ENCODE measurements around the gene LIN52. TPM values are rescaled to one million over a fixed set of nuclear protein-coding genes. Genes with fewer than 3 reads are reported as not detected.

LIN52 gene
- polyA plus RNA-seq, 1 donor from 2014 or later: 10.4 TPM

DNA sequence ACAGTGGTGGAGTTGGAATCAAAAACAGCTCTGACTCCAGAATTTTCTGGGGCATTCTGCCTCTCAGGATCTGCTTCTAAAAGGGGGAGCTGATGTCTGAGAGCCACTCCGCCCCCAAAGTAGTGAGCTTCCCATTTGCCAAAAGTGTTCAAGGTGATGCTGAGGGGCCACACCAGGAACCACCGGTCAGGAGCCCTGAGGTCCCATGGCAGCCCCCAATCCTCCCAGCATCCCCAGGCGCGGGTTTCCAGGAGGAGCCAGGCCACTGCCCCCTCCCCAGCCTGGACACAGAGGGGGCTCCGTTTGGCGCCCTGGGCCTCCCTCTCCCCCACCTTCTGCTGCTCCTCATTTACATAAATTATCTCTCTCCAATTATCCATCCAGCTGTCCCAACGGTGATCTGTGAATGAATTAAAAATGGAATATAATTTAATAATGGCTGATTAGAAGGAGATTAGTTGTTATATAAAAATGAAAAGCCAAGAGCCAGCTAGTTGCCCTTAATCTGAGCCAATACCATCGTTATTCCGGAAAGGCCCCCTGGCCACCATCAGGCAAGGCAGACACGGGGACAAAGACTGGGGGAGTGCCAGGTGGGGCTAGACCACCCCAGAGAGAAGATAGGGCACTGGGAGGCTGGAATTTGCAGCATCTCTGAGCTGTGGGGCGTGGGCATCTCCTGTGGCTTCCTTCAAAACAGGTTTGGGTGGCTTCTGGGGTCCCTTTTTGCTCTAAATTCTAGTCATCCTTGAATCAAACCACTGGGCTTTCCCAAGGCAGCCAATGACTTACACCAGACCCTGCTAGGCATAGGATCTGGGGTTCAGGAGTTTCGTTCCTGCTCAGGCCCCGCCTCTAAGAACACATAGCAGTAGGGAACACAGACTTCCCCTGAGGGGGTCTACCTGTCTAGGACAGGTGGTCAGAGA lies 134.8 kb downstream of the LIN52 start:
- H3K4me1 Mint-ChIP-seq: no peaks in the 10 kb centered on the region
- no peaks in the 10 kb centered on the region for H3K36me3 Mint-ChIP-seq
- no peaks in the 10 kb centered on the region for H3K9me3 Mint-ChIP-seq
- peaks cover 17% of the 10 kb centered on the region for H3K27me3 Mint-ChIP-seq
- H3K27ac Mint-ChIP-seq: no peak overlapping the region
- no peak overlapping the region for H3K4me3 Mint-ChIP-seq

DNA sequence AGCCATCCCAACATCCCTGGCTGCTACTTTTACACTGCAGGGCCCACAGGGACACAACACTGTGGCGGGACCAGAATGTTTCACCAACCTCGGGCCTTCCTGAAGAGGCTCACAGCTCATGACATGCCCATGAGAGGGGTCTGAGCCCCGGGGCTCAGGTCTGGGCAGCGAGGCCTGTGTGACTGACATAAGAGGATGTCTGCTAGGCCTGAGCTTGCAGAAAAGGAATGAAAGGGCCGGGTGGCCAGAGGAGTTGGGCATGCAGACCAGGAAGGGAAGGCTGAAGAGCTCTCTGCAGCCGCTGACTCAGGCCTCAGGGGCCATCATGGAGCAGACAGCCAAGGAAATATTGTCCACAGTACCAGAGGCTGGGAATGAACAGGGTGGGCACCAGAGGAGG lies 136.2 kb downstream of the LIN52 start:
- Mint-ChIP-seq H3K4me1 (no peaks in the 10 kb centered on the region), H3K4me3 (no peak overlapping the region), H3K27me3 (peaks cover 15% of the 10 kb centered on the region), H3K9me3 (no peaks in the 10 kb centered on the region), H3K36me3 (no peaks in the 10 kb centered on the region), H3K27ac (no peak overlapping the region)

DNA sequence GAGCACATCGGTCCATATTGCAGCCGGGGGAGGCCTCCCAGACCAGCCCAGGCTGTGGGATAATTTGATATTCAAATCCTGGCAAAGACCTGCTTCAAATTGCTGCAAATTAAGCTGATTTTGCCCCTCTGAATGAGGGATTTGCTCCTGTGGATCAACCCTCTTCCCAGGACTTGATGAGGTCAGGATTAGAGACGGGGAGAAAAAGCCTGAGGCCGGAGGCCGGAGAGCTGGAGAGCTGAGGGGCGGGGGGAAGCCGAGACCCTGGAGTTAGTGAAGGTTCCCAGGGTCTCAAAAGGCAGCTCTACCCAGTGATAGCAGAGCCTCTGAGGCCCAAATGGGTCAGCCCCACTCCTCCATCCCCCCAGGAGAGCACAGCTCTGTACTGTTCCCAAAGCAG lies 137.0 kb downstream of the LIN52 start:
- no peaks in the 10 kb centered on the region for H3K36me3 Mint-ChIP-seq
- H3K9me3 Mint-ChIP-seq: no peaks in the 10 kb centered on the region
- no peak overlapping the region for H3K27ac Mint-ChIP-seq
- H3K4me3 Mint-ChIP-seq: no peak overlapping the region
- H3K27me3 Mint-ChIP-seq: peaks cover 15% of the 10 kb centered on the region
- H3K4me1 Mint-ChIP-seq: no peaks in the 10 kb centered on the region

DNA sequence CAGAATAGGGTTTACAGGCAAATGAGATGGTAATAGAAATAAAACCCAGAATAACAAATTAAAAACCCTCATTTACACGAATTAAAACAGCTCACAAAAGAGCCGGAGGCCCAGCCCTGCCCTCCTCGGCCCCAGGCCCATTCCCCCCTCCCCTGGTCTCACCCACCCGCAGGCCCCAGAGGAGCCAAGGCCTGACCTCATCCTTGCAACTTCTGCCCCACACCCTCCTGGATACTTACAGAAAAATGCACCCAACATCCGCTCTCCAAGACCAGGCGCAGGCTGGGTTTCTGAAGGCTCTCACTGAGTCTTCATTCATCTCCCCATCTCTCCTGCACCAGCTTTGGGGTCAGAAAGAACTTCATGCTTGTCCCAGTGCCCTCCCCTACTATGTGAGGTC lies 138.3 kb downstream of the LIN52 start:
- H3K4me1 Mint-ChIP-seq: no peaks in the 10 kb centered on the region
- H3K4me3 Mint-ChIP-seq: no peak overlapping the region
- no peaks in the 10 kb centered on the region for H3K36me3 Mint-ChIP-seq
- no peaks in the 10 kb centered on the region for H3K9me3 Mint-ChIP-seq
- peaks cover 22% of the 10 kb centered on the region for H3K27me3 Mint-ChIP-seq
- no peak overlapping the region for H3K27ac Mint-ChIP-seq

DNA sequence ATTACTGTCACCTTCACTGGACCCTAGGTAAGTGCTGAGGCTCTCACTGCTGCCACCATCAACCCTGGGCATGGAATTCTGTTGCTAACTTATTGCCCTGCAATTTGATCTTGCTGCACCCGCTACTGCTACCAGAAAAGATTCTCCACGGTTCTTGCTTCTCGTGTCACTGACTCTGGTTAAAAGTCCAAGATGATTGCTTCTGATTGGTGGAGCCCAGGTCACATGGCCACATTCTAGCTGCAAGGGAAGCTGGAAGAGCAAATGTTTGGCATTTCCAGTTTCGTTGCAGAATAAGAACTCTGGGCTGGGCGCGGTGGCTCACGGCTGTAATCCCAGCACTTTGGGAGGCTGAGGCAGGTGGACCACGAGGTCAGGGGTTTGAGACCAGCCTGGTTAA lies 147.0 kb downstream of the LIN52 start:
- Mint-ChIP-seq H3K27me3 (peaks cover 27% of the 10 kb centered on the region), H3K4me3 (no peak overlapping the region), H3K27ac (no peak overlapping the region), H3K9me3 (peaks cover 6 to 8% (median 7%) of the 10 kb centered on the region in 3 donors), H3K36me3 (peaks cover 2% of the 10 kb centered on the region), H3K4me1 (no peaks in the 10 kb centered on the region)

DNA sequence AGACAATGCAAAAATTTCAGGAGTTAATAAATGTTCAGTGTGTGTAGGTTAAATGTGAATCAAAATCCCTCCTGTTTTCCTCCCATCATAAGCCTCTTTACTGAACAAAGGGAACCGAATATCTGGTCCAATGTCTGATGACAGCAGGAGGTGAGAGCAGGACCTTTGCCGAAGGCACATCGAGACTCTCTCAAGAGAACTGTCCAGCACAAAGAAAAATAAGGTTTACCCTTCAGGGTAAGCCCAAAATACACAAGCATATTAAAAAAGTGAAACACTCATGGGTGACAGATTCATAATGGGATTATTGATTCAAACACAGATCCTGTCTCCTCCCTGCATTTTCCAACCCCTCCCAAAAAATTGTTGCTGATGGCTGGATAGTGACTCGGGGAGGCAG lies 150.3 kb downstream of the LIN52 start:
- H3K36me3 Mint-ChIP-seq: peaks cover 2% of the 10 kb centered on the region
- no peaks in the 10 kb centered on the region for H3K4me1 Mint-ChIP-seq
- no peak overlapping the region for H3K4me3 Mint-ChIP-seq
- peaks cover 6 to 8% (median 8%) of the 10 kb centered on the region in 3 donors for H3K9me3 Mint-ChIP-seq
- peaks cover 28% of the 10 kb centered on the region for H3K27me3 Mint-ChIP-seq
- H3K27ac Mint-ChIP-seq: no peak overlapping the region

DNA sequence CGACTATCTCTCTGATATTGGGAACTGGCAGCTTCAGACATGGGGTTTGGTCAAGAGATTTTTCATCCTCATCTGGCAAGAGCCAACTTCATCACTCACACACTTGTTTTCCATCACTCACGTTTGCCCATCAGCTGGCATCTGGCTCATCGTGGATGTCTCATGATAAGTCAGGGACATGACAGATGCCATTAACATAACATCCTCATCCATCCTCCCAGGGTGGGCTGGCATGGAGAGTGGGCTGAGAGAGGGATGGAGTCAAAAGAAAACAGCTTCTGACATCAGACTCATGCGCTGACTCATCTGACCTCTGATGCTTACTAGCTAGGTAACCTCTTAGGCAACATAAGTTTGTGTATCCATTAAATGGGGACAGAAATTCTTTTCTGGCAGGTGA lies 152.7 kb downstream of the LIN52 start:
- Mint-ChIP-seq H3K27me3 (peaks cover 40% of the 10 kb centered on the region), H3K36me3 (no peaks in the 10 kb centered on the region), H3K27ac (no peak overlapping the region), H3K9me3 (peaks cover under 1 to 4% (median 3%) of the 10 kb centered on the region in 3 donors), H3K4me3 (no peak overlapping the region), H3K4me1 (peaks cover 11 to 16% (median 13%) of the 10 kb centered on the region in 3 donors)

DNA sequence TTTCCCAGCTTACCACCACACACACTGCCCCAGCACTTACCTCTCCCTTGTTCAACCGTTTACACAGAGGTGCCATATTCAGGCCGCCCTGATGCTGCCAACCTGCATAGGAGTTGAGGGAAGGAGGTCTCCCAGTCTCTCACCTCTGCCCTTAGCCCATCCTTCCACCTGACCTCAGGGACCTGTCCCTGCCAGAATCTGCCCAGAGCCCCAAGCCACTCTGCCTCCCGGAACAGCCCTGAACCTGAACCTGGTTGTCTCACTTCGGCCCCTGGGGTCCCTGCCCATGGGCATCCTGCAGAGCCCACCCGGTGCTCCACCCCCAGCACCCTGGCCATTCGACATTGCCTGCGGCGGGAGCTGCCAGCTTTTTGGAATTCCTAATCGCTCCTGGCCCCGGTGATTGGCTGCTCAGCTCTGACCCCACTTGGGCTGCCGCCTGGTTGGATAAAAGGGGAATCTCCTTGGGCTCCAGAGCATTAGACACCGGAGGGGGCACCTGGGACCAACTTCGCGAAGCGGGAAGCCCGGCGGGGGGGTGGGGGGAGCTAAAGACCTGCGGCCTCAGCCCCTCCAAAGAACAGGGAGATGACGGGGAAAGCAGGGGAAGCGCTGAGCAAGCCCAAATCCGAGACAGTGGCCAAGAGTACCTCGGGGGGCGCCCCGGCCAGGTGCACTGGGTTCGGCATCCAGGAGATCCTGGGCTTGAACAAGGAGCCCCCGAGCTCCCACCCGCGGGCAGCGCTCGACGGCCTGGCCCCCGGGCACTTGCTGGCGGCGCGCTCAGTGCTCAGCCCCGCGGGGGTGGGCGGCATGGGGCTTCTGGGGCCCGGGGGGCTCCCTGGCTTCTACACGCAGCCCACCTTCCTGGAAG lies 154.5 kb downstream of the LIN52 start, which contains the start of gene VSX2:
Gene VSX2, plus strand, starts transcription at position 476 of the 874 bp plus-strand sequence. Its CDS starts 113 bp downstream, at position 589.
- H3K27me3 Mint-ChIP-seq: peaks cover 52% of the 10 kb centered on the region
- H3K27ac Mint-ChIP-seq: no peak within 1 kb of the TSS
- peaks cover 13 to 26% (median 16%) of the 10 kb centered on the region in 3 donors for H3K4me1 Mint-ChIP-seq
- H3K9me3 Mint-ChIP-seq: peaks cover 0 to 5% (median 2%) of the 10 kb centered on the region in 3 donors
- H3K4me3 Mint-ChIP-seq: peak within 1 kb of the TSS in 2 of 4 donors; percentile 41 to 88
- no peaks in the 10 kb centered on the region for H3K36me3 Mint-ChIP-seq

DNA sequence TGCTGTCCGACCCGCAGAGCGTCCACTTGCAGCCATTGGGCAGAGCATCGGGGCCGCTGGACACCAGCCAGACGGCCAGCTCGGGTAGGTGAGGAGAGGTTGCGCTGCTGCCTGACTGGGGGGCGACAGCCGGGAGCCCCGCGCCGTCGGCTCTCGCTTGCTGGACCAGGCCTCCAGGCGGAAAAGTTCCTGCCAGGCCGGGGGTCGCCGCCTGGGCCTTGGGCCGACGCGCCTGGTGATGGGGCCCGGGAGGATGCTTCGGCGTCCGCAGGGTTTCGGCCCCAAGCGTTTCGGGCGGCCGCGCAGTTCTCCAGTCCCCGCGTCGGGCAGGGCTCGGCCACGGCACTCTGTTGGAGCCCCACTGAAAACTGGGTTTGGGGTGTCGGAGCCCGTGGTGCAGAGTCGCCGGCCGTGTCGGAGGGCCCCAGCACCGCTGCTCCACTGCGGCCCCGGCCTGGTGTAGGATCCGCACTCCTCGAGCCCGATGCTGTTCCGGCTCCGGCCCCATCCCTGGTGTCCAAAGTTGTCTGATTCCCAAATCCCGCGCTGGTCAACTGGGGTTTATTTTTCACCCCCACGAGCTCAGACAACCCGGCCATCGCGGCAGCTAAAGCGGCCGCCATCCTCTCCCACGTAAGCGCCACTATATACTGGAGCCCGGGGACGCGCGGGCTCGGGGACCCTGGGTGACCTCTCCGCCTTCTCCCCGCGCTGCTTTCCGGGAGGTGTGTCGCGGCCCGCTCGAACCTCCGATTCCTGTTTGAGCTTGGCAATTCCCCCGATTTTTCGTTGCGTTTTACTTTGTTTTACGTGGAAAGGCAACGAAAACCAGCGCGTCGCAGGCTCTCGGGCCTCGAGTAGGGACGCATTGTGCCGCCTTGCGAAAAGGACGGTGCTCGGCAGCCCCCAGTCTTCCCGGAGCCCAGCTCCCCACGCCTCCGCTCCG lies 155.4 kb downstream of the LIN52 start:
- Mint-ChIP-seq H3K9me3 (peaks cover 0 to 5% (median 2%) of the 10 kb centered on the region in 3 donors), H3K4me3 (peak overlapping the region in 3 of 4 donors; percentile 41 to 94 (median 88)), H3K27me3 (peaks cover 56% of the 10 kb centered on the region), H3K36me3 (no peaks in the 10 kb centered on the region), H3K4me1 (peaks cover 13 to 26% (median 16%) of the 10 kb centered on the region in 3 donors), H3K27ac (peak overlapping the region in 1 of 3 donors; percentile 78)

DNA sequence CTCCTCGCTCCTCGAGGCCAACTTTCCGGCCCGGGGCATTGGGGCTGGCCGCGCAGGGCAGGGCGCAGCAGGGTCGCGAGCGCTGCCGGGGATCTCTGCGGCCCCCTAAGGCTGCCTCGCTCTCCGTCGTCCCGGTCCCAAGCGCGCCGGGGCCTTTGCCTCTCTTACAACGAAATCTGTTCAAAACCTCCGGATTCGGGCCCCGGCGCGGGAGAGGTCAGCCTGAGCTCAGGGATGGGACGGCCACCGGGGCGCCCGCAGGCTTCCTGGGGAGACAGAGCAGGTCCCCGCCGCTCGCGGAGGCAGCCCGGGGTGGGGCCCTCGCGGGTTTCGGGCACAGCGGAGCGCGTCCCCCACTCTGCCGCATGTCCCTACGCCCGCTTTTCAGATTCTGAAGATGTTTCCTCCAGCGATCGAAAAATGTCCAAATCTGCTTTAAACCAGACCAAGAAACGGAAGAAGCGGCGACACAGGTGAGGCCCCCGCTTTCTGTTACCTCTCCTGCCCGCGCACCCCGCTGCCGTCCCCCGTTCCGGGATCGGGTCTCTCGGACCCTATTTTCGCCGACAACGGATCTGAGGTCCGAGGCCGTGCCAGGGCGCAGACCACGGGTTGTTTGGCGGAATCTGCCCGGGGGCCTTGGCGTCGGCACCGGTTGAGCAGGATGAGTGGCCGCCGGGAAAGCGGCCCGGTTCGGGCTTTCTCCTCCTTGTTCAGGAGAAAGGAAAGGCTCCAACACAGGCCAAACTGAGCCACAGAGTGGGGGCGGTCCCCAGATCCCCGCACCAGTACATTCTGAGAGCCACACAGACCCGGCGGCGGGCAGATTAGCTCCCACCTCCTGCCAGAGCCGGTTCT lies 156.3 kb downstream of the LIN52 start:
- H3K27me3 Mint-ChIP-seq: peaks cover 65% of the 10 kb centered on the region
- peaks cover 13 to 26% (median 16%) of the 10 kb centered on the region in 3 donors for H3K4me1 Mint-ChIP-seq
- H3K27ac Mint-ChIP-seq: no peak overlapping the region
- H3K9me3 Mint-ChIP-seq: peaks cover 0 to 5% (median 0%) of the 10 kb centered on the region in 3 donors
- H3K36me3 Mint-ChIP-seq: no peaks in the 10 kb centered on the region
- H3K4me3 Mint-ChIP-seq: peak overlapping the region; percentile 51 to 94 (median 81)

DNA sequence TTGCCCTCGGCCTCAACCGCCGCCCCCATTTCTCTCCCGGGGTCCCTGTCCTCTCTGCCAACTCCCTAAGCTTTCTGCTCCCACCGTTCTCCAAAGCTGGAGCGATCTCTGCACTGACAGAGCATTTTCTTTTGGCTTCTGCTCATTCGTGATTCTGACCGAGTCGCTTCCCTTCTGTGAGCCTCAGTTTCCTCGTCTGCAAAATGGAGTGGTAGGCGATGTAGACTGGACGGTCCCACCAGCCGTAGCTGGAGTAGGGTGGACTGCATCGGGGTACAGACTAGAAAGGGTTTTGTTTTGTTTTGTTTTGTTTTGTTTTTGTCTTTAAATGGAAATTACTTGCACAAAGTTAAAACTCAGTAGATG lies 156.9 kb downstream of the LIN52 start:
- no peaks in the 10 kb centered on the region for H3K36me3 Mint-ChIP-seq

DNA sequence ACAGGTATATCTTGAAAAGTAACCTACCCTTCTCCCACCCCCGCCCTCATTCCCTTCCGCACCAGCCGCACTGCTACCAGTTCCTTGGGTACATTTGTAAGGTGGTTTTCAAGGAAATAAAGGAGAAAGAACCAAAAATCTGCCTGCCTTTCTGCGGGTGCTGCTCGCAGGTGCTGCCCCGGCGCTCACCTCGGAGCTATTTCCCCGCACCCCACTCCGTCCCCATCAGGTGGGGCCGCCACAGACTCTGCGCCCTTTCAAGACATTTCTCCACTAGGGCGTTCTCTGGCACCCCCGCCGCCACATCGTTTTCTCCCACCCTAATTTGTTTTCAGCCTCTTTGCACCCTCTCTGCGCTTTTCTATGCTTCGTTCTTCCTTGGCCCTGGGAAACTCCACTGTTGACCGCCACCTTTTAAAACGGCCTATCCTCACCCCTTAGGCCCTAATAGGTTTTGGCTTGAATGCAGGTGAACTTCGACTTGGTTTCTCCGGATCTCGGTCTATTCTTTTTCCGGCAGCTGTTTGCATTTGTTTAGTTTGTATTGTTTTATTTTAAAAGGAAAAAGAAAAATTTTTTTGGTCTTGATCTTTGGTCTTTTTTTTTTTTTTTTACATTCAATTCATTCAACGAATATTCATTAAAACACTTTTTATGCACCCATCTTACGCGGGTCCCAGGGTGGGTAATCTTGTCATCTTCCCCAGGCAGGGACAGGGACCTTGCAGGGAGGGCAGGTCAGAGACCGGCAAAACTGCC lies 157.4 kb downstream of the LIN52 start:
- H3K4me1 Mint-ChIP-seq: peaks cover 13 to 26% (median 16%) of the 10 kb centered on the region in 3 donors
- H3K9me3 Mint-ChIP-seq: peaks cover 0 to 5% (median 0%) of the 10 kb centered on the region in 3 donors
- H3K27ac Mint-ChIP-seq: peak overlapping the region in 1 of 3 donors; percentile 26
- peak overlapping the region in 3 of 4 donors; percentile 51 to 88 (median 56) for H3K4me3 Mint-ChIP-seq
- peaks cover 72% of the 10 kb centered on the region for H3K27me3 Mint-ChIP-seq
- H3K36me3 Mint-ChIP-seq: no peaks in the 10 kb centered on the region

More for the DNA sequence above, 156.9 kb downstream of the LIN52 start:
- peak overlapping the region in 1 of 3 donors; percentile 26 for H3K27ac Mint-ChIP-seq
- H3K9me3 Mint-ChIP-seq: peaks cover 0 to 5% (median 0%) of the 10 kb centered on the region in 3 donors
- H3K27me3 Mint-ChIP-seq: peaks cover 68% of the 10 kb centered on the region
- peaks cover 13 to 26% (median 16%) of the 10 kb centered on the region in 3 donors for H3K4me1 Mint-ChIP-seq
- peak overlapping the region; percentile 51 to 94 (median 81) for H3K4me3 Mint-ChIP-seq

DNA sequence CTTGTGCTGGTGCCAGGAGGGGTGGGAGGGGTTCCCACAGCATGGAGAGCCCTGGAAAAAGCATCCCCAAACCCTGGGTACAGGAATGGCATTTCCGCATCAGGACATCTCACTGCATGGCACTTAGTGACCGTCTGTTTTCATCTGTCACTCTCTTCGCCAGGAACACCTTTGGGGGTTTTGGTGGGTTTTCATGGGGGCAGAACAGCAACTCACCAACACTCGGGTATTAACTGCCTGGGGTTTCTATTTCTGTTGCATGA lies 158.0 kb downstream of the LIN52 start:
- peaks cover 72% of the 10 kb centered on the region for H3K27me3 Mint-ChIP-seq
- peak overlapping the region in 1 of 3 donors; percentile 26 for H3K27ac Mint-ChIP-seq
- peak overlapping the region in 1 of 4 donors; percentile 51 for H3K4me3 Mint-ChIP-seq
- peaks cover 13 to 26% (median 16%) of the 10 kb centered on the region in 3 donors for H3K4me1 Mint-ChIP-seq
- H3K9me3 Mint-ChIP-seq: peaks cover 0 to 5% (median 0%) of the 10 kb centered on the region in 3 donors
- H3K36me3 Mint-ChIP-seq: no peaks in the 10 kb centered on the region
